Measurements from ENCODE around the gene CLDN14.
A peak's percentile ranks its signal among the peaks of the same experiment; 100 is the strongest.
"Not testable (repeated sequence)": the region's sequence is repeated elsewhere in the genome, so short reads cannot be mapped to it uniquely, and the experiment has no call there.

The CLDN14 gene

DNA sequence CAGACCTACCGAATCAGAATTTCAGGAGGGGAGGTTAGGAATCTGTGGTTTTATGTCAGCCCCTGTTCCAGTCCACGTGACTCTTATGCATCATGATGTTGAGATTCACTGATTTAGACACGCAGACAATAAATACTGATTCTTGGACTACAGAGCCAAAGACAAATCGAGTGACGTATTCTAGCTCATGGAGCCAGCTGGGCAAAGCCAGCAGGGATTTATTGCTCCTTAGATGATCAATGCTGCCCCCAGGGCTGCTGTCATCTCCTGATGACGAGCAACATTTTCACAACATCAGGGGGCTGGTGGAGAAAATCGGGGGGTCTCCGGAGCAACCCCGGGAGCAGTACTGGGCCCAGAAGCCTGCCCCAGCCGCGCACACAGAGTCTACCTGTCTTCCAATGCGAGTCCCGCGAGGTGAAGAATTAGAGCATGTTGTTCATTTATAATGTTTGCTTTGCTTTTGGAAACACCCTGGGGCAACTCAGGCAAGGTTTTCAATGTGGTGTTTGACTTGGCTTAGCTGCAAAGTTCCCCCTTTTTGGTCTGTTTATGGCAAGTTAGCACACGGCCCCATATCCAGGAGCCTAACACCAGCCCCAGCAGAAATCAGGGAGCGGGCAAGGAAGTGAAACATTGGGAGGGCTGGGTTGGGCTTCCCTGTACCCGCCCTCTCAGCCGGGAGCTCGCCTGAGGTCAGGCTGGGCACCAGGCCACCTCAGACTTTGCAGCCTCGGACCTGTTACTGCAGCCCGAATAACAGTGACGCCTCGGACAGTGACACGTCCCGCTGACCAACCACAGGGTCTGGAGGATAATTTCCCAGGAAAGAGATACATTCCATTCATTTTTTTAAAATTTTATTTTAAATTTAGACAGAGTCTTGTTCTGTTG, 19.9 kb upstream of the CLDN14 start:
- DNase-seq: no peak

DNA sequence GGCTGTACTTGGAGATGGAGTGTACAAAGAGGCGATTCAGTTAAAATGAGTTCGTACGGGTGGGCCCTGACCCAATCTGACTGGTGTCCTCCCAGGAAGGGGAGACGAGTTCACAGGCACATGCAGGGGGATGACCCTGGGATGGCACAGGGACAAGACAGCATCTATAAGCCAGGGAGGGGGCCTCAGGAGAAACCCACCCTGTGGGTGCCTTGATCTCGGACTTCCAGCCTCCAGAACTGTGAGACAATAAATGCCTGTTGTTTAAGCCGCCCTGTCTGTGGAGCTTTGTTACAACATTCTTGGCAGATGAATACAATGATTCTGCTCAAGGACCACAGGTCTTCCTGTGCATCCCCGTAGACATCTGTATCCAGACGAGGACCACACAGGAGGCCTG, 14.6 kb upstream of the CLDN14 start:
- no peak for DNase-seq

DNA sequence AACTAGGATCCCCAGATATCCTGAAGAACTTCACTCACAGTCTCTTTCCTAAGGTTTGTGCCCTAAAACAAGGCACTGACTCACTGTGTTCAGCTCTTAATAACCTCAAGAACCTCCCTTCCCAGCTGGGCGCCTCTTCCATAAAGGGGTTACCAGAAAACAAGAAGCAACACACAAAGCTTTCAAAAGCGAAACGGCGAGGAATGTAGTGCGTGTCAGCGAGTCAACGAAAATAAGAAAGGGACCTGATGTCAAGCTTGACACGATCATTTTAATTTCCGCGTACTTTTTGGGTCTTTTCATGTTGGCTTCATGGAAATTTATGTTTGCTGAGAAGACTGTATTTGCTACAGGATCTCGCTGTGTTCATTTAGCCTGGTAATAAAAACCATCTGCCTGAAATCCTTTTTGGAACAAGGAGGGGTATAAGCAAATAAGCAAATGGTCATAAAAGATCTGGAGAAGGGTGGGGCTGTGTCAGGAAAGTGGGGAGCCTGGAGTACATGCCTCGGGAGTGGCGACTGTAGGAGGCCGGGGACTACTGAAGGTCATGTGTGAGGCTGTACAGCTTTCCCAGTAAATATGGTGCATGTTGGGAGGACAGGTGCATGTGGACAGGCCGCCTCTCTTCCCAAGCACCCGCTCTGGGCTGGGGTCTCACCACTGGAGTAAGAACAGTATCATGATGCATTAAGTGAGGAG, 11.4 kb upstream of the CLDN14 start:
- DNase-seq: no peak

DNA sequence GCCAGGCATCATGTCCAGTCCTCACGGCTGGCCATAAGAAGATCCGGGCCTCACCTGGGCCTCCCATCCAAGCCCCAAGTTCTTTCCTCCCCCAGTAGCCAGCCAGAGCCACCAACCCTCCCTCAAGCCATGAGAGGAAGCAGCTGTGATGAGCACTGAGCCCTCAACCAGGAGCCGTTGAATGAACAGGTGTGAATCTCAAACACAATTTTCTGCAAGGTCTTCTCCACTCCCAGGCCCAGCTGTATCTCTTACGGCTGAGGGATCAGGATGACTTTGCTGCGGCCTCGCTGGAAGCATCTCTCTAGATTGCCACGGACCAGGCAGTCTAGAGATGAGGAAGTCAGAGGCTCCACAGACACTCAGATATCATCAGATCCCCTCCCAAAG, 9.8 kb upstream of the CLDN14 start:
- DNase-seq: no peak

DNA sequence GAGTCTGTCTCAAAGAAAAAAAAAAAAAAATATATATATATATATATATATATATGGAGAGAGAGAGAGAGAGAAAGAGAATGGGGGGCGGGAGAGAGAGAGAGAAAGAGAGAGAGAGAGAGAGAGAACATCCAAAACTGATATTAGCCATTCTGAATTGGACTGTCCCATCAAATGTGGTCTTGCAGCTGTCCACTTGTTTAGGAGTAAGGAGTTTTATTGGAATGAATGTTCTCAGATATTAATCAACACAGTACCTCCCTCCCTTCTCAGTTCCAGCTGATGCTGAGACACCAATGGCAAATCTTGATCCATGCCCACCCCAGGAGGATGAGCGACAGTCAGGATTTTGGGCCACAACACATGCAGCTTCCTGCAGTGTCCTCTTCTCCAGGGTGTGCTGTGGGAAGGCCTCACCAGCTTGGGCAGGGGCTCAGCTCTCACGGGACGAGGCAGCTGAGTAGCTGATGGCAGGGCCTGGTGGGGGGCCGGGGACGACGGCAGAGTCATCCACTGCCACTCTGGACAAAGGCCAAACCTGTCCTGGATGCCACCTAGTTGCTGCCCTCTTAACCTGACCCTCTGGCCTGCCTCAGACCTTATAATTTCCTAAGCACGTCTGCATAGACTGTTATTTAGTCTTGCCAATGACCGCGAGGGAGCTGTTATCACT, 9.3 kb upstream of the CLDN14 start:
- DNase-seq: no peak

DNA sequence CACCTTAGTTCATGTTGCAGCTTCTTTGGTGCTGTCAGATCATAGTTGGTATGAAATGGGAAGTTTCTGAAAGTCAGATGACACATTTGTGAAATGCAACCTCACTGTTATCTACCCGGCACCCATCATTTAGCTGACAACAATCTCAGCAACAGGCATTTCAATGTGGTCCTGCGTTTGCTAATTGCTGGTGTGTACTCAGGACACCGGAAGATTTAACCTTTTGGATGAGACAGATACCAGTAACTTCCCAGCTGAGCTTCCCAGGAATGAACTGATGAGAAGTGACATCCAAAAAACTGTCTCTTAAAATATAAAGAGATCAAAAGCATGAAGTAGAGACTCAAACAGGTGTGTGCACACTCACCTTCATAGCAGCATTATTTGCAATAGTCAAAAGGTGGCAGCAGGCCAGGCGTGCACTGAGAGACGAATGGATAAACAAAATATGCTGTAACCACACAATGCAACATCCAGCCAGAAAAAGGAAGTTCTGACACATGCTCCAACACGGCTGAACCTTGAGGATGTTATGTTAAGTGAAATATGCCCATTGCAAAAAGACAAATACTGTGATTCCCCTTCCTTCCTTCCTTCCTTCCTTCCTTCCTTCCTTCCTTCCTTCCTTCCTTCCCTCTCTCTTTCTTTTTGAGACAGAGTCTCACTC, 7.9 kb upstream of the CLDN14 start:
- peak; percentile 48 for DNase-seq

DNA sequence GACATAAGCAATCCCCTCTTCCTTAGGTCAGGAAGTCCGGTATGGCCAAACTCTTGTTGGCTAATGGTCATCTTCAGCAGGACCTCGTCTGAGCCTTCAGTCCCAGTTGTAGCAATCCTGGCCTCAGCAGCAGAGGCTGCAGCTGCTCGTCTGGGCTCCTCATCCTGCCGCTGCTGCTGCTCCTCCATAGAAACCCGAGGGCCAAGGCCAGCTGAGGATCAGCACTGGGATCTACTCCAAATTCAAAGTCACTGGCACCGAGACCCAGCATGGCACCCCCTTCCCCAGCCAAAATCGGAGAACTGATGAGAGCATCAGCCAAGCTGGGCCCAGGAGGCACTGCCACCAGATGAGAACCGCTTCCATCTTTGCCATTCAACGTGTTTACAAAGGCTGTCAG, 6.3 kb upstream of the CLDN14 start:
- no peak for DNase-seq

DNA sequence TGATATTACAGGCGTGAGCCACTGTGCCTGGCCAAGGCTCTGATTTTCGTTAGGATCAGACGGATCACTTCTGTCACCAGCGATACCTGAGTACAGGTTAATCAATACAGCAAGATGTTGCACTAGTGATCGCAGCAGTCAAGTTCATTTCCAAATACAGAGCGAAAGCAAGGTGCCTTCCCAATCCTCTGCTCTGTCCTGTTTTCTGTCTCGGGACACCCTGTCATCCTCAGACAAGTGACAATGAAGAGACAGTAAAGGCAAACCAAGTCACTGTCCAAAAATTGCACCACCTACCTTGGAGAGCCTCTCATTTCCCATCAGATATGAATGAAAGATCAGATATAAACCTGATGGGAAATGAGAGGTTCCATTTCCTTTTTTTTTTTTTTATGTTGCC, 5.6 kb upstream of the CLDN14 start:
- DNase-seq: no peak

DNA sequence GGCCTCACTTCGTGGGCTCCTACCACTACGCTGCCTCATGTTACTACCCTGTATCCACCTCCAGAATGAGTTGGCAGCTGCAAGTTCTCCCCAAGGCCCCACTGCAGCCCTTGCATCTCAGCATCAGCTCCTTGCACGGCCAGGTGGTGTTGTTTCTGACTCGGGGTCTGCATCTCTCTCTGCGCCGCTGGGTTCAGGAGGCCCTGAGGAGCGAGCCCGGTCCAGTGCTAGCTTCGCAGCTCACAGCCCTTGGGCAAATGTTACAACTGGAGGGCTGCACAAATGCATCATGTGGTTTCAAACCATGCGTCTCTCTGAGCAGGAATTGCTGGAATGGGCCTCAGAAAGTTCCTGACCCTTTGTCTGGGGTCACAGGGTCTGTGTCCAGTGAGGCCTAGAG, 3.2 kb upstream of the CLDN14 start:
- no peak for DNase-seq

DNA sequence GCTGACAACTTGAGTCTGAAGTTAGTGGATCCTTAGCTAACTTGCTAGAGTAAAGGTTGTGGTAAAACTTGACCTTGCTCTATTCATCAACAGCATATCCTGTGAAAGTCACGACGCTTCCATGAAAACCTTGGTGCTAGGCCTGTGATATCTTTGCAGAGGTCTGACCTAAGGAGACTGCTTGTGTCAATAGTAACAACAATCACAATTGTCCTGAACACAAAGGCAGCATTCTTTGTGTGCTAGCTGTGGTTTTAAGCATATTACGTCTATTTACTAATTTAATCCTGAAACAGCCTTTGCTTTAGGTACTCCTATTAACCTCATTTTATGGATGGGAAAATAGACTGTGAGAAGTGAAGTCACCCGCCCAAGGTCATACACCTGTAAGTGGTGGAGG, 2.8 kb upstream of the CLDN14 start:
- no peak for DNase-seq

DNA sequence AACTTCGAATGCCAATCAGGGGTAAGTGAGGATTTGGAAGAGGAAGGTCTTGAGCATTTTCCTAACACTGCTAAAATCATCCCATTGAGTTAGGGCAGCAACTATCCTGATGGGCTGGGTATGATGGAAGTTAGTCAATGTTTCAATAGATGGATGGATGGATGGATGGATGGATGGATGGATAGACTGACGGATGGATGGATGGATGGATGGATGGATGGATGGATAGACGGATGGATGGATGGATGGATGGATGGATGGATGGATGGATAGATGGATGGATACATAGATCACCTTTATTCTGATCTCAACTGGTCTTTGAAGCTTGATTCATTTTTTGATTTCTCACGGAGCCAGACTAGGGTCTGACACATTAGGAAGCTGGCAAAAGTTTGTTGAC, 2.3 kb upstream of the CLDN14 start:
- DNase-seq: no peak

DNA sequence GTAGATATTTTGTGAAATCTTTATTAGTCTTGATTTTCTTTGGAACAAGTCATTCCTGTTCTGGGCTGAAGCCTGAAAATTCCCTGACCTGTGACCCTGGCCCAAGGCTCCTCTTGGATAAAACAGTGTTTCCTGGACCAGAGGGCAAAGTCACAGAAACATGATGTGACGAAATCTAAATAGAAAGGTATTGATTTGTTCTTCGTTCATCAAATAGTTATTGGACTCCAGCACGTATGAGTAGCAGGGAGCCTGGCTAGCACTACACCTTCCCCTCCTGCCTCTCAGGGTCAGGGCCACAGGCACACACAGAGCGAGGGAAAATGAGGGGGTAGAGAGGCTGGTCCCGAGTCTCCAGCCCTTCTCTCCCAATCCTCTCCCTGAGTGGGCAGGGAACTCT, 1.7 kb upstream of the CLDN14 start:
- DNase-seq: no peak

DNA sequence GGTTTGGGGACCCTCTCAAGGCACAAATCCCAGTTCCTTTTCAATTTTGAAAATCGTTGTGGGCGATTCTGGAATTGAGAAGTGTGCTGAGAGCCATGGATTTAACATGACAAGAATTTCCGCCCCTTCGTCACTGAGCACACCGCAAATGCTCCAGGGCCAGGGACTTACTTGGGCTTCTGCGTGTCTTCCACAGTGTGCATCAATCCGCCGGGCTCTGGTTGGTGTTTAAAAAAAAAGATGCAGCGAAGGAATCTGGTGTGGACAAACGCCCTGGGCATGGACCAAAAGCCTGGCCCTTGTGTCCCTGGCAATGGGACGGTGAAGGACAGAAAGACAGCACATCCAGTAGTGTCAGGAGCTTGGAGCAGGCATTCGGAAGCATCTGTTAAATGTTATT, 696 bp upstream of the CLDN14 start:
- DNase-seq: no peak

DNA sequence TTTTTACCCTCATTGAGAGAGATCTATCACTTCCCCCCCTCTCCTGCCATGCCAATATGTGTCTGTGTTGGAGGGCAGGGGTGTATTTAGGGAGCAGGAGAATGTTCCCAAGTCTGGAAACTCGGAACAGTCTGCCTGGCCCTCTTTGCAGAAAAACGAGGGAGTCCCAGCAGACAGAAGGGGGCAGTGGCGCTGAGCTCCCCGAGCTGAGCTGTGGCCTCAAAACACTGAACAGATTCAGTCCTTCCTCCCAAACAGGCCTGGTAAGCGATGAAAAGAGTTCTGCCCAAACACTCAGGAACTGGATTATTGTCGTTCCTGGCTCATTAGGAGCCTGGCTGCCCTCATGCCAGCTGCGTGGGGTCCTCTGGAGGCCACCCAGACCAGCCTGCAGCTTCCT, 981 bp downstream of the CLDN14 start:
- no peak for DNase-seq

DNA sequence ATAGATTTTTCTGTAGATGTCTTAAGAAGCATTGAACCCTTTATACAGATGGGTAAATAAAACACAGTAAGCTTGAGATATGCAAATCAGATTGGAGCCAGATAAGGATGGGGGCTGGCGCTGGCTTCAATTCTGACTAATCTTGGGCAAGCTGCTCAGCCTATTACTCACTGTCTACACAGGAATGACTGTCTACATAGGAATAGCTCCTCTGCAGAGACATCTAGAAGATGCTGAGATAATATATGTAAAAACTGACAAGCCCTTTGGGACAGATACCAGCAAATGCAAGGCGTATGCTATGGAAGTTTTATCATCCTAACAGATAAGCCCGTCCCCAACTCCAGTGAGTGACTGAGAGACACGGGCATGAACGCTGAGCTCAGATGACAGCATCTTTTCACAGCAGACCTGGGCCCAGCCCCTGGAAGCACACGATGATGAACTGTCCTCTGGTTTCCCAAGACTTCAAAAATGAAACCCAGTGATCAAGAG, 1.7 kb downstream of the CLDN14 start:
- no peak for DNase-seq

DNA sequence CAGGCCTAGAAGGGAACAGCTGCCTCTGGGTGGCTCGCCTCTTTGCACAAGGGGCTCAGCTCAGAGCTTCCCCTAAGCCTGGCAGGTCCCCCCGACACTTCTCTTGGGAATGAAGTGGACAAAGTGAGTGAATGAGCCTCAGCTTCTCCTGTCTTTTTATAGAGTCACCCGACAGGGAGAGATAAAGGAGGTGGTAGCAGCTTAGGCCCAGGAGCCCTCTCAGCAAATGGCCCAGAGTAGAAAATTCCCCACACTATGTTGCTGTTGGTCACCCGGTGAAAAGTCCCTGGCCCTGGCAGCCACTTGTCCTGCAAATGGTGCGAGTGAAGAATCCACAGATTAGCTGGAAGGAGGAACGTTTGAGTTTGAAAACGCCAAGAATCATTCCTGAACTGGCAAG, 2.4 kb downstream of the CLDN14 start:
- no peak for DNase-seq

DNA sequence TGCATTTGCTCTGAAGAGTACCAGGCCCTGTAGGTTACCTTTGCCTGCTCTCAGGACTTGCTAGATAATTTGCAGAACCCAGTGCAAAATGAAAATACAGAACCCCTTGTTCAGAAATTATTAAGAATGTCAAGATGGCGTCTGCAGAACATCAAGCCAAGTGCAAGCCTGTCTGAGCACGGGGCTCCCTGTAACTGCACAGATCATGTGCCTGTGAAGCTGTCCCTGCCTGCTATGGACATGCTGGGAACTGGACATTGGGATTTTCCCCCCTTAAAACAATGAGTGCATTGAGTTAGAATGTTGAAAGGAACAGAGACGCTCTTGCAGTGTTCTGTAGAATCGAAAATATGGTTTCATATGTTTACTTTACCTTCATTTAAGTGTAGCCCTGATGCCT, 2.9 kb downstream of the CLDN14 start:
- no peak for DNase-seq

DNA sequence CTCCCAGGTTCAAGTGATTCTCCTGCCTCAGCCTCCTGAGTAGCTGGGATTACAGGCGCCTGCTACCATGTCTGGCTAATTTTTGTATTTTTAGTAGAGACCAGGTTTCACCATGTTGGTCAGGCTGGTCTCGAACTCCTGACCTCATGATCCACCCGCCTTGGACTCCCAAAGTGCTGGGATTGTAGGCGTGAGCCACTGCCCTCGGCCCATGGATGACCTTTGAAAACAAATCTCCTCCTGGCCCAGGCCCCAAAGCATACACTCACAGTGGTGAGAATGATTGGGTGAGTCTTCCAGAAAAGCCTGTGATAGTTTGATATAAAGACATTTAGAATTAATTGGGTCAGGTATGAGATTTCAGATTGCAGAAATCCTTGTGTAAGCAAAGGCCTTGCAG, 3.4 kb downstream of the CLDN14 start:
- not testable (repeated sequence) for DNase-seq

DNA sequence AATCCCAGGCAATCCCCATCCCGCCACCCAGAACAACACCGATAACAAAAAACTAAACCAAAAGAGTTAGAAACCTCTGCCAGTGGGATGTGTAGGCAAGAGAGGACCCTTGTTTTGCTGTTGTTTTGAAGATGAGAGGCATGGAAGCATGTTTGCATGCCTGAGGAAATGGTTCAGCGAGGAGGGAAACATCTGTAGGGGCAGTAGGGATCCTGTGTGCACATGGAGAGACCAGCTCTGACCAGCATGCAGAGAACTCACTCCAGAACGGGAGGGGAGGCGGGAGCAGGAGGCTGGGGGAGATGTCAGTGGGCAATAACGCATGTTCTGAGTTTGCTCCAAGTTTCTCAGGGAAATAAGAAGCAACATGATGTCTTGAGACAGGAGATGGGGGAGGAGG, 5.3 kb downstream of the CLDN14 start:
- no peak for DNase-seq

DNA sequence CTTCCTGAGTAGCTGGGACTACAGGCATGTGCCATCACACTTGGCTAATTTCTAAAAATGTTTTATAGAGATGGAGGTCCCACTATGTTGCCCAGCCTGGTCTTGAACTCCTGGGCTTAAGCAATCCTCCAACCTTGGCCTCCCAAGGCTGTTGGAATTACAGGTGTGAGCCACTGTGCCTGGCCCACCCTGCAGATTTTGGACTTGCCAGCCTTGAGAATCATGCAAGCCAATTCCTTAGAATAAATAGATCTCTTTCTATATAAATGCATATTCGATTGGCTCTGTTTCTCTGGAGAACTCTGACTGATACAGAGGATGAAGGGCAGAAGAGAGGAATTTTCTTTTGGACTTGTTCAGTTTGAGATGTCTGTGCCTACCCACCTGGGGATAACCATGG, 6.7 kb downstream of the CLDN14 start:
- DNase-seq: no peak

DNA sequence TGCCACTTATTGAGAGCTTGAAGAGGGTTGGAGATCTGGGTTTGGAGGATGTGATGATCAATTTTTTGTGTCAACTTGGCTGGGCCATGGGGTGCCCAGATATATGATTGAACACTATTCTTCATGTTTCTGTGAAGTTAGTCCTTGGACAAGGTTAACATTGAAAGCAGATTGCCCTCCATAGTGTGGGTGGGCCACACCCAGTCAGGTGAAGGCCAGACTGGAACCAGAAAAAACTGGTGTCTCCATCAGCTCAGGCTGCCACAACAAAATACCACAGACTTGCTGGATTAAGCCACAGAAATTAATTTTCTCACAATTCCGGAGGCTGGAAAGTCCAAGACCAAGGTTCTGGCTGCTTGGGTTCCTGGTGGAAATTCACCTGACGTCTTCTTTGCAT, 7.5 kb downstream of the CLDN14 start:
- no peak for DNase-seq

DNA sequence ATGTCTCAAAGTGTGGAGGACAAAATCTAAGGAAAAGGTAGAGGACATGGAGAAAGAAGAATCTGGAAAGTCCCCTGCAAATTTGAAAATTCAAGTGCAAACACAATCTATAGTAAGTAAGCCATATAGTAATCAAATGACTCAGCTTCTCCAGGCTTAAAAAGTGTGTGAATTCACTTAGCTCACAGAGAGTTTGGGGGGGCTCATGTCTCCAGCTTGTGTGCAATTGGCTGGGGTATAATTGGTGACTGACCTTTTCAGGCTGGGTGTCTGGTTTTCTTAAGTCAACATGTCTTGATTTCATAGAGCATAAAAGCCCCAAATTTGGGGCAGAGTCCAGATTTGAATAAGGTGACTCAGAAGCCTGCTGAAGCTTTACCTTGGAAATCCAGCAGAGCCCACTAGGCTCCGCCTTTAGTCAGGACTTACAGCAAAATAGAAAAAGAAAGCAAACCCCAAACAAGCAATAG, 8.6 kb downstream of the CLDN14 start:
- no peak for DNase-seq

DNA sequence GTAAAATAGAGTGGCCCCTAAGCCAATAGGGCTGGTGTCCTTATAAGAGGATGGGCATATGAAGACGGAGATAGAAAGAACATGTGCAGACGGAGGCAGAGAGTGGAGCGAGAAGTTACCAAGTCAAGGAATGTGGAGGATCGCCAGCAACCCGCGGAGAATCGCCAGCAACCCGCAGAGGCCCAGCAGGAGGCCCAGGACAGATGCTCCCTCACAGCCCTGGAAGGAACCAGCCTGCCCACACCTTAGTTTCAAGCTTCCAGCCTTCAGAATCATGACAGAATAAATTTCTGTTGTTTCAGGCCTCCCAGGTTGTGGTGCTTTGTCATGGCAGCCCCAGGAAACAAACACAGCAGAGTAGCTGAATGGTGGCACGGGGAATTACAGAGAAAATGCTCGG, 9.6 kb downstream of the CLDN14 start:
- no peak for DNase-seq

Data from hematopoietic multipotent progenitor cell treated with erythropoietin and hydrocortisone succinate and interleukin-3 and kit ligand, for 6 days (in vitro differentiated cells).